PC-3 (cell line): ENCODE measurements around the gene SIVA1. TPM values are rescaled to one million over a fixed set of nuclear protein-coding genes. Genes with fewer than 3 reads are reported as not detected.

Experiments
- ATAC-seq: fragments of 200-7000 bp; cut with Tn5 transposase; 2 replicates; pipeline ENCODE4 v1.9.1; 2020; ENCODE audit warnings: mild to moderate bottlenecking, moderate library complexity
- BruUV-seq: library from RNA; stranded (reverse); fragments of 400-500 nt; replicated peaks from 2 replicates; lab custom pipeline; 2021; lab: Mats Ljungman, UMichigan
- CTCF ChIA-PET: fragments of 300-600 bp; sonication (Branson Sonifier 250); formaldehyde crosslinking; loops from one replicate; lab custom pipeline; 2022; ENCODE audit warnings: antibody characterized with exemption; lab: Charles Lee
- POLR2A ChIA-PET: fragments of 300-600 bp; sonication (Branson Sonifier 250); formaldehyde crosslinking; loops from one replicate; lab custom pipeline; 2022; ENCODE audit warnings: antibody characterized with exemption; ENCODE audit not compliant: unreplicated experiment; lab: Charles Lee
- DNase-seq: peaks from one replicate; pipeline ENCODE4 v3.0.0-alpha.2; 2015
- H2AFZ ChIP-seq: fragments of 300-600 bp; sonication (generic); 2 replicates; pipeline ENCODE4 v1.6.0; 2016; ENCODE audit warnings: antibody characterized with exemption, low read length
- H3F3A ChIP-seq: fragments of 300-600 bp; sonication (generic); one replicate; pipeline ENCODE4 v1.6.0; 2017; ENCODE audit warnings: antibody characterized with exemption, low read length, control low read depth, mild to moderate bottlenecking; ENCODE audit not compliant: unreplicated experiment
- H3K27ac ChIP-seq: fragments of 300-600 bp; sonication (generic); 2 replicates; pipeline ENCODE4 v1.5.1; 2016; ENCODE audit warnings: mild to moderate bottlenecking, low read length
- H3K27me3 ChIP-seq: fragments of 300-600 bp; sonication (generic); 2 replicates; pipeline ENCODE4 v1.6.1; 2016; ENCODE audit warnings: low read length, mixed read lengths
- H3K36me3 ChIP-seq: fragments of 300-600 bp; sonication (generic); 2 replicates; pipeline ENCODE4 v1.6.1; 2016; ENCODE audit warnings: low read depth, mixed run types, low read length, mixed read lengths
- H3K4me1 ChIP-seq: fragments of 300-600 bp; sonication (generic); 2 replicates; pipeline ENCODE4 v1.5.1; 2016; ENCODE audit warnings: low read length; ENCODE audit not compliant: insufficient read depth
- H3K4me2 ChIP-seq: fragments of 300-600 bp; sonication (generic); 2 replicates; pipeline ENCODE4 v1.6.0; 2016; ENCODE audit warnings: low read length
- H3K4me3 ChIP-seq: fragments of 300-600 bp; sonication (generic); 2 replicates; pipeline ENCODE4 v1.5.1; 2016; ENCODE audit warnings: mild to moderate bottlenecking, low read length, mixed read lengths
- H3K79me2 ChIP-seq: fragments of 300-600 bp; sonication (generic); 2 replicates; pipeline ENCODE4 v1.6.1; 2017; ENCODE audit warnings: low read length, mixed read lengths
- H3K9ac ChIP-seq: fragments of 300-600 bp; sonication (generic); 2 replicates; pipeline ENCODE4 v1.6.0; 2016; ENCODE audit warnings: mild to moderate bottlenecking, low read length
- H3K9me2 ChIP-seq: fragments of 300-600 bp; sonication (generic); replicated peaks from 2 replicates; pipeline ENCODE4 v1.6.1; 2016; ENCODE audit warnings: mixed run types, low read length, mixed read lengths
- H3K9me3 ChIP-seq: fragments of 300-600 bp; sonication (generic); 2 replicates; pipeline ENCODE4 v1.6.1; 2016; ENCODE audit warnings: low read length, mixed read lengths
- H4K20me1 ChIP-seq: fragments of 300-600 bp; sonication (generic); 2 replicates; pipeline ENCODE4 v1.6.1; 2016; ENCODE audit warnings: low read length, mixed read lengths
- CTCF ChIP-seq: fragments of 300-600 bp; sonication (generic); conservative IDR thresholded peaks from 2 replicates; pipeline ENCODE4 v1.5.1; 2017; ENCODE audit warnings: antibody characterized with exemption, low read depth, mild to moderate bottlenecking, low read length
- EZH2 ChIP-seq: fragments of 300-600 bp; sonication (generic); IDR thresholded peaks from one replicate; pipeline ENCODE4 v1.6.1; 2017; ENCODE audit warnings: antibody characterized with exemption, mild to moderate bottlenecking, low read length; ENCODE audit not compliant: unreplicated experiment
- EZH2phosphoT487 ChIP-seq: fragments of 300-600 bp; sonication (generic); IDR thresholded peaks from 2 replicates; pipeline ENCODE4 v1.6.1; 2018; ENCODE audit warnings: mild to moderate bottlenecking, antibody characterized with exemption, low read length, borderline replicate concordance
- intact Hi-C: fragments of 100-400 bp; cut with micrococcal nuclease; formaldehyde crosslinking; loops from 2 replicates; pipeline ENCODE4 v1.9.0; 2023
- total RNA-seq: library from RNA; depleted of rRNA; stranded (reverse); fragments of >200 nt; gene quantifications from 2 replicates; pipeline ENCODE4 v1.2.3, GENCODE V29; 2014

The SIVA1 gene
- total RNA-seq, 1 experiment from 2014 or later: 375 TPM

GRCh38 chr14:104729835-104730181 lies 23.1 kb upstream of the SIVA1 start:
- intact Hi-C loops: no loop called here
- no TSS peak for BruUV-seq
- H3K9me2 ChIP-seq: no peaks in the 10 kb centered on the region
- H3K4me3 ChIP-seq: no peak overlapping the region
- no peak overlapping the region for H3K27ac ChIP-seq
- no peak overlapping the region for H2AFZ ChIP-seq
- H3K9me3 ChIP-seq: no peaks in the 10 kb centered on the region
- no peaks in the 10 kb centered on the region for H3K36me3 ChIP-seq
- H3K9ac ChIP-seq: no peak overlapping the region
- POLR2A ChIA-PET: no interaction called here
- no peak for TF ChIP-seq EZH2
- TF ChIP-seq CTCF: no peak
- no peak for TF ChIP-seq EZH2phosphoT487
- no peaks in the 10 kb centered on the region for H3K27me3 ChIP-seq
- H3K4me2 ChIP-seq: no peak overlapping the region
- no peaks in the 10 kb centered on the region for H3K79me2 ChIP-seq
- no peaks in the 10 kb centered on the region for H3F3A ChIP-seq
- CTCF ChIA-PET: no interaction called here
- no peak for DNase-seq
- no peak for ATAC-seq
- H4K20me1 ChIP-seq: no peaks in the 10 kb centered on the region
- peaks cover 15% of the 10 kb centered on the region for H3K4me1 ChIP-seq

- no peaks in the 10 kb centered on the region for H3F3A ChIP-seq
- POLR2A ChIA-PET: no interaction called here
These were observed 22.5 kb upstream of the SIVA1 start for GRCh38 chr14:104730487-104730886.

More at GRCh38 chr14:104730487-104730886, 22.5 kb upstream of the SIVA1 start:
- Histone ChIP-seq H3K36me3 (no peaks in the 10 kb centered on the region), H3K79me2 (no peaks in the 10 kb centered on the region), H3K27me3 (no peaks in the 10 kb centered on the region), H2AFZ (no peak overlapping the region), H3K9ac (no peak overlapping the region), H3K27ac (no peak overlapping the region), H3K4me2 (no peak overlapping the region), H3K9me2 (no peaks in the 10 kb centered on the region), H3K9me3 (no peaks in the 10 kb centered on the region), H4K20me1 (no peaks in the 10 kb centered on the region), H3K4me1 (peaks cover 12% of the 10 kb centered on the region), H3K4me3 (no peak overlapping the region)
- ATAC-seq (no peak), DNase-seq (no peak)
- no peak for TF ChIP-seq CTCF
- TF ChIP-seq EZH2: no peak
- TF ChIP-seq EZH2phosphoT487: no peak
- BruUV-seq: no TSS peak
- CTCF ChIA-PET: no interaction called here
- intact Hi-C loops: no loop called here
